GM12891 (cell line): ENCODE data around the gene SLC6A8.
"Not testable (repeated sequence)": the region's sequence is repeated elsewhere in the genome, so short reads cannot be mapped to it uniquely, and the experiment has no call there.

Experiments used
- DNase-seq: peaks from one replicate; pipeline ENCODE4 v3.0.0; 2011; ENCODE audit warnings: low spot score; ENCODE audit not compliant: insufficient read length
- FAIRE-seq: peaks from 2 replicates; lab custom pipeline; 2011; peaks lifted over from hg19 to GRCh38; lab: Jason Lieb, UNC
- PAX5 ChIP-seq: IDR thresholded peaks from 2 replicates; pipeline ENCODE4 v1.6.1; 2011; ENCODE audit warnings: low read length, moderate library complexity, mild to moderate bottlenecking; ENCODE audit not compliant: insufficient read depth, severe bottlenecking
- POLR2A ChIP-seq: IDR thresholded peaks from 2 replicates; pipeline ENCODE4 v1.6.1; 2011; ENCODE audit warnings: low read depth, low read length, control low read depth
- POLR2AphosphoS5 ChIP-seq: IDR thresholded peaks from 2 replicates; pipeline ENCODE4 v1.6.1; 2011; ENCODE audit warnings: low read depth, low read length, control low read depth
- POU2F2 ChIP-seq: IDR thresholded peaks from 2 replicates; pipeline ENCODE4 v1.6.1; 2011; ENCODE audit warnings: low read depth, mild to moderate bottlenecking, control low read depth, low read length, moderate library complexity
- SPI1 ChIP-seq: IDR thresholded peaks from 2 replicates; pipeline ENCODE4 v1.6.1; 2011; ENCODE audit warnings: low read depth, low read length, control low read depth
- TAF1 ChIP-seq: IDR thresholded peaks from 2 replicates; pipeline ENCODE4 v1.6.1; 2011; ENCODE audit warnings: low read depth, low read length, control low read depth

SLC6A8 gene

DNA sequence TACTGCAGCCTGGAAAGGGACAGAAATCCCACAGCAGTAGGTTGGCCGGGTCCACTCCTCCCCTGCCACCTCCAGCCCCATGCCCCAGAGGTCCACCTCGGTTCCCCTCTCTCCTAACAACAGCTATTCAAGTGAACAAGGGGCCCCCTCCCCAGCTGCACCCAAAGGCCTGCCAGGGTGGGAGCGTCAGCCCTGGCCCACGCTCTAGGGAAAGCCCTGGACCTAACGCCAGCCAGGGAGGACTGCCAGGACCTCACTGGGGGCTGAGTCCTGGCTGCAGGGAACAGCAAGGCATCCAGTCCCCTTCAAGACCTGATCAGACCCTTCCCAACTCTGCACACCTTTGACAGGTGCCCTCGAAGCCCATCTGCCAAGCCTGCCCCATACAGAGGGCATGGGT lies 13.2 kb downstream of the SLC6A8 start:
- FAIRE-seq (no peak), DNase-seq (no peak)
- TF ChIP-seq SPI1 (no peak), PAX5 (no peak), POLR2AphosphoS5 (no peak), POU2F2 (no peak), TAF1 (no peak), POLR2A (no peak)

DNA sequence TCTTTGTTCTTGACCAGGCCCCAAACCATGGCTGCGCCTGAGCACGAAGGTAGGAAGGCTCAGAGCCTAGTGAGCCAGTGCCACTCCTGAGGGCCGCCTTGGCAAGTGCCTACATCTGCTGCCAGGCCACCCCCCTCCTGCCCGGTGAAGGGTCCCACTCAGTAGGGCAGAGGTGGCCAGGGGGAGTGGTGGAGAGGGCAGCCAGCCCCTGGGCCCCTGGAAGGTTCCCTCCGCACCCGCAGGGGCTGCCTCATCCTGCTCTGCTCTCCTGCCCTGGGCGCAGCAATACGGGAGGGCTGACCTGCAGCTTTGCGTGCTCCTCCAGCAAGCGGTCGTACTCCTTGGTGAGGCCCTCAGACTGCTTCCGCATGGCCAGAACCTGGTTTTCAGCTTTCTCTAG lies 14.0 kb downstream of the SLC6A8 start:
- FAIRE-seq (no peak), DNase-seq (no peak)
- no peak for TF ChIP-seq POLR2AphosphoS5

GRCh38 chrX:153702336-153703035 lies 14.8 kb downstream of the SLC6A8 start:
- DNase-seq, result no peak
- TF ChIP-seq POLR2AphosphoS5, result no peak
- TF ChIP-seq SPI1, result no peak
- no peak for TF ChIP-seq TAF1
- no peak for TF ChIP-seq POLR2A
- no peak for TF ChIP-seq POU2F2
- no peak for TF ChIP-seq PAX5
- no peak for FAIRE-seq

DNA sequence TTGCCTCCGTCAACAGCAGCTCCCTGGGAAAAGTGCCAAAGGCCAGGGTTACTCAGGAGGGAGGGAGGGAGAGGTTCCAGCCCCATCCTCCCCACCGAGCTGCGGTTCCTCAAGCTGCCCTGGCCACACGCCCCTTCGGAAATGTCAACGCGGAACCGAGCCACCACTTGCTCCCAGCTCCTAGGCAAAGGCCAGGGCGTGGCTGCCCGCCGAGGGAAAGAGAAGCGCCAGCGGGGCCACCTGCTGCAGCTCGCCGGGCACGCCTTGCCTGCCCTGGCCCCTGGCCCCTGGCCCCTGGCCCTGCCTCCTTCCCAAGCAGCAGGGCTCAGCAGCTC lies 15.3 kb downstream of the SLC6A8 start:
- TF ChIP-seq POLR2A, result no peak
- TF ChIP-seq SPI1, result no peak
- TF ChIP-seq POLR2AphosphoS5, result no peak
- no peak for TF ChIP-seq POU2F2
- no peak for TF ChIP-seq TAF1
- TF ChIP-seq PAX5, result no peak
- FAIRE-seq (no peak), DNase-seq (no peak)

GRCh38 chrX:153704021-153704526 lies 16.3 kb downstream of the SLC6A8 start:
- TF ChIP-seq POLR2A (no peak), SPI1 (no peak), POU2F2 (no peak), PAX5 (no peak), POLR2AphosphoS5 (no peak), TAF1 (no peak)
- FAIRE-seq (no peak), DNase-seq (no peak)

DNA sequence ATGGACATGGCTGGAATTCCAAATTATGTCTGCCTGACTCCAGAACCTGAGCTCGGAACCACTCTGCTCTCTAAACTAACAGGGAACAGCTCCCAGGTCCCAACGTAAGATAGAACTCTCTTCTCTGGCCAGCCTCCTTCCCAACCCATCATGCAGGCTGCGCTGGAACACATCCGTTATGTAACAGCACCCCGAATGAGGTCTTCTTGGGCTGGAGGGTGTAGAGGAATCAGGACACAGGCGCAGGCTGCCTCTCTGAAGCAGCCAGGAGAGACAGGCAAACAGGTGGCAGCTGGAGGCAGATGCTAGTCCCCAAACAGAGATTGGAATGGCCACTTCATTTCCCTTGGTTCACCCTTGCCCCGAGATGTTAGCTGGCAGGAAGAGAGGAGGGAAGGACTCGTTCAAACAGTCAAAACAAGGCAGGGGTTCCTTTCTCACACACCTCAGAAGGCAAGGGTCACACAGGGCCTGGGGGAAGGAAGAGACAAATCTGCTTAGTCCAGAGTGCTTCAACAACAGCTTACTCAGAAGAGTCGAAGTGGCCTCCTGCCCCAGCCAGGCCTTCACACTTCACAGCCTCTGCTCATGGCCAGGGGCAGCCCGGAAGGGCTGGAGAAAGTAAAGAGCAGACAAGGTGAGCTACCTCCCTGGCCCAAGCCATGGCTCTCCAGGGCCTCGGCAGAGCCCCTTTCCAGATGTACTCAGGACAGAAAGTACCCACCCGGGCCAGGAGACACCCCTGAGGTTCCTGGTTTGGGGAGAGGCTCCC lies 17.1 kb downstream of the SLC6A8 start:
- not testable (repeated sequence) for DNase-seq, FAIRE-seq

GRCh38 chrX:153705403-153706060 lies 17.8 kb downstream of the SLC6A8 start:
- not testable (repeated sequence) for DNase-seq, FAIRE-seq

GRCh38 chrX:153706799-153707198 lies 19.1 kb downstream of the SLC6A8 start:
- no peak for TF ChIP-seq TAF1
- no peak for TF ChIP-seq POU2F2
- TF ChIP-seq POLR2AphosphoS5, result no peak
- no peak for TF ChIP-seq PAX5
- DNase-seq (no peak), FAIRE-seq (no peak)

DNA sequence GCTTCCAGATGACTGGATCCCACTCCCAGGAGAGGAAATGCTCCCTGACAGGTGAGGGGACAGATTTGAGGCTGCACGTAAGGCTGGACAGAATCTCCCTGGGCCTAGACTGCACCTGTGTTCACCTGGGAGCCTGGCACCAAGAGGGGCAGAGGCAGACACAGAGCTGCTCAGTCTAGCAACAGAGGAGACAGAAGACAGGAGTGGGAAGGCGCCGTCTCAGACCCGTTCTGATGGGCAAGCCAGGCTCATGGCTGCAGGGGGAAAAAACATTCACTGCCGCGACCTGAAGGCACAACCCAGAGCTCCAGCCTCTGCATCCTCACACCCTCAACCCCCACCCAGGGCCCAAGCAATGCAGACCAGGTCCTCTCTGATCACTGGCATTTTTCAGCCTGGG lies 19.7 kb downstream of the SLC6A8 start:
- FAIRE-seq, result no peak
- TF ChIP-seq POLR2A (no peak), PAX5 (no peak), SPI1 (no peak), POLR2AphosphoS5 (no peak), TAF1 (no peak), POU2F2 (no peak)
- DNase-seq, result no peak

DNA sequence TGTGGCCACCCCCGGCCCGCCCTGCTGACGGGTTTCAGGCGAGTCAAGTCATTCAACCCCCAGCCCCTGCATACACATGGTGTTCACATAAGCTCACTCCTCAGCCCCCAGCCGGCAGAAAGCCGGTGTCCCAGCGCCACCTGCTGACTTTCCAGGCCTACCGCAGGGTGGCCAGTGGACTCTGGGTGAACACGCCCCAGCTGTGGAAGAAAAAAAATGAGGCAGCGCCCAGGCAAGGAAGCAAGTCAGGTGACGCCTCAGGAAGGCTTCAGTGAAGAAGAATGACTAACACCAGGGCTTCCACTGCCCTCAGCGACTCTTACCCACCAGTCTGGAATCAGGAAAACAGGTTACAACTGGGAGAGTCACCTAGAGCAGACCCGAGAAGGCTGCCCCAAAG lies 20.7 kb downstream of the SLC6A8 start:
- no peak for DNase-seq
- FAIRE-seq, result no peak
- TF ChIP-seq SPI1 (no peak), POU2F2 (no peak), POLR2A (no peak), TAF1 (no peak), POLR2AphosphoS5 (no peak), PAX5 (no peak)
